COLO829 (cell line): ENCODE results near the gene TNFAIP8.
A peak's percentile ranks its signal among the peaks of the same experiment; 100 is the strongest.

ENCODE experiments used
- DNase-seq: peaks from one replicate; pipeline ENCODE4 v3.0.0; 2012; ENCODE audit warnings: low spot score

TNFAIP8 gene

GRCh38 chr5:119370486-119370885, 14.7 kb downstream of the TNFAIP8 start:
- no peak for DNase-seq

DNA sequence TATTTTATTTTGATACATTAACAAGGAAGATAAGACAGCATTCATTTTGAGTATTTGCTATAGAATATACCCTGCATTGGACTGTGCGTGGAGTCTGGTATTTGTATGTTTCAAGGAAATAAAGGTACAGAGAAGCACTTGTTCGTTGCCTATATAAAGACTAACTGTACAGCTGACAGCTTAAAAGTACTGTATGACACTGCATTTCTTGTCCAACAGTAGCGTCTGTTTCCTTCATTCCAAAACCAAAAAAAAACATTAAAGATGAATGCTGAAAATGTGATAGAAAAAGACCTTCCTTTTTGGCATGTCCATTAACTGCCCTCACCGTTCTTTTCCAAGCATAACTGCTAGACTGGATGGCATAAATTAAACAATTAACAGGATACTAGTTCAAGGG, 15.3 kb downstream of the TNFAIP8 start:
- peak; percentile 10 for DNase-seq

- DNase-seq, result no peak
These were observed 17.6 kb downstream of the TNFAIP8 start for GRCh38 chr5:119373449-119373858.

DNA sequence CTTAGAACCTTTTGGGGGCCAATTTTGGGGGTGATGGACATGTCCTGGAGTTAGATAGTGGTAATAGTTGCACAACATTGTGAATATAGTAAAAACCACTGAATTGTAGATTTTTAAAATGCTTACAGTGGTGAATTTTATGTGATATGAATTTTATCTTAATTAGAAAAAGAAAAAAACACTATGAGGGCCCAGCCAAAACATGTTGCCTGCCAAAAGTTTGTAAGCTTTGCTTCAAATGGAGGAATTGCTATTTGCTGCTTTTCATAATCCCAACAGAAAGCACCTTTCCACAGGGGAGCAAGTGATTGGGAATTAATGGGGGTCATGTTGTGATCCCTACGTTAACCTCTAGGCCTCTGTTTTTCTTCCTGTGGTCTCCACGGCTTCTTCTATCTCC, 19.1 kb downstream of the TNFAIP8 start:
- no peak for DNase-seq

DNA sequence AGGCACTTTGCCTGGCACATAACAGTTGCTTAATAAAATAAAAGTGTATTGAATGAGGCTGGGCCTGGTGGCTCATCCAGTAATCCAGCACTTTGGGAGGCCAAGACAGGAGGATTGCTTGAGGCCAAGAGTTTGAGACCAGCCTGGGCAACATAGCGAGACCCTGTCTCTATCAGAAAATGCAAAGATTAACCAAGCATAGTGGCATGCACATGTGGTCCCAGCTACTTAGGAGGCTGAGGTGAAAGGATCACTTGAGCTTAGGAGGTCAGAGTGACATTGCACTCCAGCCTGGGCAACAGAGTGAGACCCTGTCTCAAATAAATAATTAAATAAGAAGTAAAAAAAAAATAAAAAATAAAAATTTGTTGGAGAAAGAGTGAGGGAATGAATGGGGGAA, 21.2 kb downstream of the TNFAIP8 start:
- DNase-seq, result no peak

DNA sequence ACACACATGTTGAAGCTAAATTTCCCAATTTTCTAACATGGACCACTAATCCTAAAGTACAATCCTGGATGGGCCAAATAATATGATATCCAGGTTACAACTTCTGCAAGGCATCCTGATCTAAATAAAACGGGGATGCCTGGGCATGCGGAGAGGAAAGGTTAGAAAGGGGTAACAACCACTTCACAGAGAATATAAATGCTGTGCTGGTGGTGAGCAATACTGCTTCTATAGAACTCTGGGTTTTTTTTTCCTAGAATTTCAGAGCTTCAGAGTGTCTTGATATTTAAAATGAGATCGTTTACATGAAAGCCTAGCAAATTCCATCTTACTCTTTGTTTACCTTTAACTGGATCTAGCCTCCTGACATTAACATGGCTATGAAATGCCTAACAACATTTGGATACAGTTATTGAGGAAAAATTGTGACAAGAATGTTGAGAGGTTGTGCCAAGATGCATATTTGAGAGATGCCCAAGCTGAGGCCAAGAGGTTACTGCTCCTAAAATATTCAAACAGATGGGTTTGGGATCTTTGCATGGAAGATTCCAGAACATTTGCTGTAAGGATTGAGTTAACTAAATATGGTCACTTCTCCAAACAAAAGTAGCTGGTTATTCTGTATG, 22.4 kb downstream of the TNFAIP8 start:
- no peak for DNase-seq

DNA sequence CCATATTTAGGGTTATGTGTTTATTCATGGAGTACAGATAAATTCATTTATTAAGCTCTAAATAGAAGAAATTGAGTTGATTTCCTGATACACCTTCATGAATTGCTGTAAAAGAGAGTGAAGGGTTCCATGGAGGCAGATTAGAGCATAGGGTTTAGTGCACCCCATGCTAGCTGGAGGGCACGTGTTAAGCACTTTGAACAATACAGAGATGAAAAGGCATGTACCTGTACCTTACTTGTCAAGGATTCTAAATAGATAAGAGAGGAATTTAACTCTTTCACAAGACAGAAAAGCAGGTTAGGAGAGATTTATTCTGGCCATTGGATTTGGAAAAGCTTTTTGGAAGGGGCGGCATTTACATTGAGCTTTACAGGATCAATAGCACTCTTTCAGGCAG, 23.3 kb downstream of the TNFAIP8 start:
- DNase-seq, result no peak

DNA sequence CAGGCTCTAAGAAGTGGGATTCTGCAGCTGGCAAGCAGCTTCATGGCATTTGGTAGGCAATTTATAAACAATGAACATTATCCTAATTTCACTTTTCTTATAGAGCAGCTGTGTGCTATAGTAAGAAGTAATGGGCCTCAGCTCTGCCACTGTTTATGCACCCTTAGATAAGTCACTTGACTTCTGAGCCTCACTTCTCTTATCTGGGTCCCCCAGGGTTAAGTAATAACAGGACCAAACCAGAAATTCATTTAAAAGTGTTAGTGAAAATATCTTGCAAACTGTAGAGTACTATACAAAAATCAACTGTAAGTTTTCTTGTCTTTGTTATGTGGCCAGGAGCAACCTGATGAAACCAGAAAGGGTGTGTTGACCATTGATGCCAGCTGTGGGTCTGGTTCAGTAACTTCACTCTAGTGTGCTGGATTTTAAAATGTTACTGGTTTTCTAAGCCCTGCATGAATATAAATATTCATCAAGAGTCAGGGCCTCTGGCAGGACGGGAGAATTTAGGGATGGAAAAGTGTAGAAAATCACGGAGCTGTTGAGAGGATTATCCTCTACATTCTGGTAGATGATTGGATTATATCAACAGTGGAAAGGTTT, 24.2 kb downstream of the TNFAIP8 start:
- no peak for DNase-seq

GRCh38 chr5:119382169-119382568, 26.4 kb downstream of the TNFAIP8 start:
- no peak for DNase-seq

DNA sequence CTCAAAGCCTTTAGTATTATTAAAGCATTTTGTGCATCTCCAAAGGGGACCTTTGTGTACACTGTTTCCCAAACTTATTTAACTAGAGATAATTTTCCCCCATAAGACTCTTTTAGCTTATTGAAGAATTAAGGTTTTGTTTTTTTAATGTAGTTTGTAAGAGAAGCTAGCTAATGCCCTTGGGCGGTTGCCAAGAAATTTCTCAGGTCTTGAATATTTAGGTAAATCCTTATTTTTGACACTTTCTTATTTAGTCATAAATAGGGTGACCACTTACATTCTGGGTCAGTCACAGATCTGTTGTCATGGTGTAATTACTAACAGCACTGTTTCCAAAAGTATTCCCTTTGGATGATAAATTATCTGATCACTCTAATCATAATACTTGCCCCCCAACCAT, 27.2 kb downstream of the TNFAIP8 start:
- DNase-seq, result no peak

GRCh38 chr5:119385136-119385535, 29.3 kb downstream of the TNFAIP8 start:
- no peak for DNase-seq

- no peak for DNase-seq
These were observed 29.8 kb downstream of the TNFAIP8 start for GRCh38 chr5:119385536-119386128.

DNA sequence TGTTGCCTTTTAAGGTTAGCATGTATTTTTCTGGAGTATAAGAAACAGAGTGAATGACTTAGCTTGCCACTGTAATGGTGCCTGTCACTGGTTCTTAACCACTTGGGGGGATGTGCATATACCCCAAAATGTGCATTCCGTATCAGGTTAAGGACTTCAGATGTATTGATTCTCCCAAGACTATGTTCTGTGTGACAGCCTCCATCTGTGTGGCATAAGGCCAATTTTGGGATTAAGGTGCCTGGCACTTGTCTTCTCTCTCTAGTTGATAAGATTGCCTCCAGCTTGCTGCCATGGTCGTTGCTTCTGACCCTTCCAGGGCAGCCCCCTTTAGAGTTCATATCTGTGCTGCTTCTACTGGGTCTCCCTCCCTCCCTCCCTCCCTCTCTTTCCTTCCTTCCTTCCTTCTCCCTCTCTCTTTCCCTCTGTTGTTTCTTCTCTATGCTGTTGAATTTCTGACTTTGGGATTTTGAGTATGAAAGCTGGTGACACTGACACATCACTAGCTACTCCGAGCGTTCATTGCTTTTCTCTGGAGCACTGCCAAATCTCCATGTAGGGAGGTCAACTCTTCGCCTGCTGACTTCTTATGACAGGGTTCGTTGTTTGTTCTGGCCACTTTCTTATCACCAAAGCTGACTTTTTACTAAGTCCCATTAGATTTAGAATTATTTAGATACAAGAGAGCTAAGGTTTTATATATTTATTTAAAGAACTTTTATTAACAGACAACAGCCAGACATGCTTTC, 31.0 kb downstream of the TNFAIP8 start:
- peak; percentile 42 for DNase-seq

- DNase-seq, result no peak
These were observed 32.3 kb downstream of the TNFAIP8 start for GRCh38 chr5:119387945-119388618.

GRCh38 chr5:119388619-119389190, 32.9 kb downstream of the TNFAIP8 start:
- DNase-seq, result no peak

- no peak for DNase-seq
These were observed 33.6 kb downstream of the TNFAIP8 start for GRCh38 chr5:119389288-119390030.

GRCh38 chr5:119390404-119390803, 34.6 kb downstream of the TNFAIP8 start:
- DNase-seq, result no peak

DNA sequence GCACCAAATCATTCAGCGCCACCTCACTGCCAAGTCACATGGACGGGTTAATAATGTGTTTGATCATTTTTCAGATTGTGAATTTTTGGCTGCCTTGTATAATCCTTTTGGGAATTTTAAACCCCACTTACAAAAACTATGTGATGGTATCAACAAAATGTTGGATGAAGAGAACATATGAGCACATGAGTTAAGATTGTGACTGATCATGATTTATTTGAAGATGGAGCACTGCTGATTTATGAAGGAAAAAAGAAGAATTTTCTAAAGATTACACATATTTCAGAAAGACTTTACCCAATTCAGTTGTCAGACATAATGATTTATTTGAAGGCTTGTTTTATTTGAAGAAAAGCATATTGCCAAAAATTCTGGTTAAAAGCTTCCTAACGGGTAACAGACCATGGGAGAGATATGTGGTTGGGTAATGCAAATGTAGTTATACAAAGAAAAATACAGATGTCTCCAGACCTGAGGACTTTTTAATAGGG, 37.4 kb downstream of the TNFAIP8 start:
- DNase-seq, result no peak

GRCh38 chr5:119393746-119394145, 37.9 kb downstream of the TNFAIP8 start:
- DNase-seq, result no peak

GRCh38 chr5:119395080-119395836, 39.4 kb downstream of the TNFAIP8 start:
- DNase-seq, result no peak
